ENCODE results near the gene HRAS. TPM values are rescaled to one million over a fixed set of nuclear protein-coding genes. Genes with fewer than 3 reads are reported as not detected.

The HRAS gene
- polyA plus RNA-seq, 10 donors, result 84.1 to 114 (median 101) TPM

- DNase-seq, result no peak
Observed at GRCh38 chr11:555227-555779, 19.9 kb upstream of the HRAS start.

GRCh38 chr11:554428-555226, 19.3 kb upstream of the HRAS start:
- peak in 1 of 3 donors; percentile 68 for DNase-seq

DNA sequence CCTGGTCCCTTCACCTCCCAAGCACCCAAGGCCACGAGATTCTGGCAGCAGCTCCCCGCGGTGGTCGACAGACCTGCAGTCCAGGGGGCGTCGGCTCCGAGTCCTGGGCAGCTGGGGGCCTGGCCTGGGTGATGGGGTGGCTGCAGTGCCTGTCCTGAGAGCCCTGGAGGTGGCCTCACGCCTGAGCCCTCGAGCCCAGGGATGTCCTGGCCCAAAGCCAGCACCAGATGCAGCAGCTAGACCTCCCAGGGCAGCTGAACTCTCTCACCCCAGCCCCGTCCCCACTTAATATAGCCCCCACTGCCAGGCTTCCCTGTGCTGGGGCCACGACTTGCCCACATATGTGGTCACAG, 18.6 kb upstream of the HRAS start:
- no peak for DNase-seq

DNA sequence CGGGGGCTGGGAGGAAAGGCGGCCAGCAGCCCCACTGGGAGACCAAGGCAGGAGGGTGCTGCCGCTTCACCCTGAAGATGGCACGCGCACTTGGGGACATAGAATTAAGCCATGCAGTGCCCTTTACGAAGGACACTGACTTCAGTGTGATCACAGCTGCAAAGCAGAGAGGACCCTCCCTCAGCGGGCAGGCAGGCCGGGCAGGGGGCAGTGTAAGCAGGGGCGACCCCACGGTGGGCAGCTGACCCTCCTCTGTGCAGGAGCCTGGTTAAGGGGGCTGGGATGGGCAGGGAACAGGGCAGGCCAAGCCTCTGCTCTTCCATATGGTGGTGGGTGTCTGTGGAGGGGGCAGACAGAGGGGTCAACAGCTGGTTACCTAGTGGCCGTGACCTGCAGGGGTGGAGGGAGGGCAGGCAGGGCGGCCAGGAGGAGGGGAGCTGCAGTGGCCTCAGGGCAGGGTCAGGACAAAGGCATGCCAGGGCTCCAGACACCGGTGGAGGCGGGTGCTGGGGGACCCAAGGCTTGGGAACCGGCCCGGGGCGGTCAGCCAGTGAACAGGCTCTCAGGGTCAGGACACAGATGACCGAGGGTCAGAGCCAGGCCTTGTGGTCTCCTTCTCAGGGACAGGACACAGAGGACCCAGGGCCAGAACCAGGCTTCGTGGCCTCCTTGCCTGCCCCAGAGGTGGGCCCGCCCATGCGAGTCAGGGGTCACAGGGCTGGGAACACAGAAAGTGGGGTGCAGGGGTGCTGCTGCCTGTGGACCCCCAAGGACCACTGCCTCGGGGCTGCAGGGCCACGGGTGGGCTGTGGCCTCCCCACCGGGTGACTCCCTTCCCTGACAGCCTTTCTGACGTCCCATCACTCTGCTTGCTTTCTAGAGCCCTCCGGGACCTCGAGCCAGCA, 18.0 kb upstream of the HRAS start:
- no peak for DNase-seq

DNA sequence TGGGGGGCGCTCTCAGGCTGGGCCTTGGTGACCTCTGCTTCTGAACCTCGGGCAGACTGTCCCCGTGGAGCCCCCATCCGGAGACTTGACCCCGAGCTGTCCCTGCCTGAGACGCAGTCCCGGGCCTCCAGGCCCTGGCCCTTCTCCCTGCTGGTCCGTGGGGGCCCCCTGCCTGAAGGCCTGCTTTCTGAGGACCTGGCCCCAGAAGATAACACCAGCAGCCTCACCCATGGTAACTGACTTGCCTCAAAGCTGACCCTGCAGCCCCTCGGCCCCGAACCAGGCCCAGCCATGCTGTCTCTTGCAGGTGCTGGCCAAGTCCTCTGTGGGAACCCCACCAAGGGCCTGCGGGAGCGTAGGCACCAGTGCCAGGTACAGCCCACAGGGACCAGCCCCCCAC, 16.2 kb upstream of the HRAS start:
- no peak for DNase-seq

GRCh38 chr11:551131-551530, 15.8 kb upstream of the HRAS start:
- no peak for DNase-seq

GRCh38 chr11:550746-551085, 15.3 kb upstream of the HRAS start:
- no peak for DNase-seq

DNA sequence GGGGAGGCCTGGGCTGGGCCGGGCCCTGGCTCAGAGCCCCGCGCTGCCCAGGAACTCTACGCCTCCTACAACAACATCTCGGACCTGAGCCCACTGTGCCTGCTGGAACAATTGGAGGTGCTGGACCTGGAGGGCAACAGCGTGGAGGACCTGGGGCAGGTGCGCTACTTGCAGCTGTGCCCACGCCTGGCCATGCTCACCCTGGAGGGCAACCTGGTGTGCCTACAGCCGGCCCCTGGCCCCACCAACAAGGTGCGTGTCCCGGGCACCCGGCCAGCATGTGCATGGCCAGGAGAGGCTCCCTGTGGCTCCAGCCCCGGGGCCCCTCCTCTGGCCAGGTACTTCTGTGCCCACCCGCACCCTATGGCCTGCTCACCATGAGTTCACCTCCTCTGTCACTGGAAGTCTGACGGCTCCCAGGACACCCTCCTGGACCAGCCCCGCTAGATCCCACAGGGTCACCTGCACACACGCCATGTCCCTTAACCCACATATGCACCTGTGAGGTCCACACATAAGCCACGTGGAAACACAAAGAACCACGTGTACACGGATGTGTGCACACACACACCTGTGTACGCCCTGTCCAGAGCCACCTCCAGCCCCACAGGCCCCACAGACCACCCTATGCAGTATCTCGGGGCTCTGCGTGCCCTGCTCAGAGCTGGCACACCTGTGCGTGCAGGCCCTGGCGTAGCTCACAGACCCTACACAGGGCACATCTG, 14.8 kb upstream of the HRAS start:
- DNase-seq, result no peak

GRCh38 chr11:548700-549603, 13.6 kb upstream of the HRAS start:
- DNase-seq, result no peak

GRCh38 chr11:545171-545570, 9.8 kb upstream of the HRAS start:
- DNase-seq, result no peak

- no peak for DNase-seq
Observed at GRCh38 chr11:544817-545166, 9.4 kb upstream of the HRAS start.

DNA sequence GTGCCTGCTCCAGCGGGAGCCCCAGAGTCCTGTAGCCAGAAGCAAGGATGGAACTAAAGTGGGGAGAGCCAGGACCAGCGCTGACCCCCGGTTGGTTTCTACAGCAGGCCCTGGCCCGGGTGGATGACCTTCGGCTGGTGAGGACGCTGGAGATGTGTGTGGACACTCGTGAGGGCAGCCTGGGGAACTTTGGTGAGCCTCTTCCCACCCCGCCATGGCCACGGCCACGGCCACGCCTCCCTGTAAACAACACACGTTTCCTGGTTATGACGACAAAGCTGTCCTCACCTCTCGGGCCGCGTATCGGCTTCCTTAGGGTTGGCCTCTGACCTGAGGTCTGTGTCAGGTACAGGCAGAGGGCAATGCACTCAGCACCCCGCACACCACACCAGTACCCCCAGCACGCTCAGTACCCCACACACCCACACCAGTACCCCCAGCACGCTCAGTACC, 6.1 kb upstream of the HRAS start:
- DNase-seq, result no peak

DNA sequence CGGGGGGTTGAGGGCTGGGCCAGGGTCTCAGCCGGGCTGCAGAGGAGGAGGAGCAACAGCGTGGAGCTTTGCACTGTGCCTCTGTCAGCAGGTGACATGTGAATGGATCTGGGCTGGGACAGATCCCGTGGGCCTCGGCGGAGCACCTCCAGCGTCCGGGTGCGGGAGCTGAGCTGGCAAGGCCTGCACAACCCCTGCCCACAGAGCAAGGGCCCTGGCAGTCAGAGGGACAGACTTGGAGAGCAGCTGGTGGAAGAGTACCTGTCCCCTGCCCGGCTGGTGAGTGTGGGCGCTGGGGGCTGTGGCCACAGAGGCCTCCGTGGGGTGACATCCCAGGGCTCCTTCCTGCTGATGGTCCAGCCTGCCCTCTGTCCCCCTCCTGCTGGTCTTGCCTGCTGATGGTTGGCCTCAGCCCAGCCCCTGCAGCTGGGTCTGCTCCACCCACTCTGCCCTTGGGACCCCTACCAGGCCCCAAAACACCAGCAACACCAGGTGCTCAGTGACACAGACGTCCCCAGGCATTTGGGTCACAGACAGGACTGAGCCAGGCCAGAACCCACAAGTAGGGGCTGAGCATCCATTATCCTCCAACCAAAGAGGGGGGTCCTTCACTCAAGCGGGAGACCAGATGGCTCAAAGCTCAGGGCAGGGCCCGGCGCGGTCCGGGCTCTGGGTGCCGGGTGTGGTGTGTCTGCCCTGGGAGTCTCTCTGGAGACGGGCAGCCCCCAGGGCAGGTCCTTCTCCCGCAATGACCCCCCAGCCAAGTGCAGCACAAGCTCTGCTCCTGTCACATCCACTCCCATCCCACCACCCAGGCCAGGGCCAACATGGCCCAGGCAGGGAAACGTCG, 5.4 kb upstream of the HRAS start:
- no peak for DNase-seq

DNA sequence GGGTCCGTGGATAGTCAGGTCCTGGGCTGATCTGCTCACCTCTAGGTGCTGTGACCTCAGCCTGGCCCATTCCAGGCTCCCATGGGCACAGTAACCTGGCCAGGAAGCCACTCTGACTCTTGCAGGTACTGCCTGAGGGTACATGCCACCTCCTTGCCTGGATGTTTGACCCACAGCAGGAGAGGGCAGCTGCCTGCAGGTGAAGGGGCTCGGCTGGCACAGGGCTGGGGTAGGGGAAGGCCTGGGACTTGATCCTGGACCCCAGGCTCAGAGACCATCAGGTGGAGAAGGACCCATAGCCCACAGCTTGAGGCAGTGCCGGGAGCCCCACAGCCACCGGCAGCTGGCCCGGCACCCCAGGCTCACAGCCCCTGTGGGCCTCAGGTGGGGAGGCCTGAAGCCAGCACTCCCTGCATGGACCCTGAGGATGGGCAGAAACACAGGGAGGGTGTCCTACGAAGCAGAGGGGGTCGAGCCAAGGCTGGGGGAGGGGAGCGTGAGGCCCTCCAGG, 4.7 kb upstream of the HRAS start:
- DNase-seq, result no peak

DNA sequence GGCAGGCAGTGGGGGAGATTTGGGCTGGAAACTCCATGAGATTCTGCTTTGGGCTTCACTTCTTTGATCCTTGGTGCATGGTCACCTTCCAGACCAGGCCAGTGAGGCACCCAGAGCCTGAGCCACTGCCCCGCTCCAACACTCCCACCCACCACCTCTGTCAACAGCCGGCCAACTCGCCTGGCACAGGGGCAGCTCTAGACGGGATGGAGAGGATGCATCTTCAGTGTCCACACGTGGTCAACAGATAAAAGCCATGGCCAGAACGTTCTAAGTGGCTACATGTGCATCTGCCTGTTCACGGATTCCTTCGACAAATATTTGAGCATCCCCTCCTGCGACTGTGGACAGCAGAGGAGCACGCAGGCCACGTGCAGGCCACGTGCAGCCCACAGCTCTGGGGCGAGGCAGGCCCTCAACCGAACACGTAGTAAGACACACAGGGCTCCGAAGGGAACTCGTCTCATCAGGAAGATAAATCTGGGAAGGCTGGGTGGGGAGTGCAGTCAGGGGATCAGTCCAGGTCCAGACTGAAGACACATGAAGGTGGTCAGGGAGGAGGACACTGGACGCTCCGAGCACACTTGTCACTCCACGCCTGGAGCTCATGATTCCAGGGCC, 3.2 kb upstream of the HRAS start:
- DNase-seq, result no peak

DNA sequence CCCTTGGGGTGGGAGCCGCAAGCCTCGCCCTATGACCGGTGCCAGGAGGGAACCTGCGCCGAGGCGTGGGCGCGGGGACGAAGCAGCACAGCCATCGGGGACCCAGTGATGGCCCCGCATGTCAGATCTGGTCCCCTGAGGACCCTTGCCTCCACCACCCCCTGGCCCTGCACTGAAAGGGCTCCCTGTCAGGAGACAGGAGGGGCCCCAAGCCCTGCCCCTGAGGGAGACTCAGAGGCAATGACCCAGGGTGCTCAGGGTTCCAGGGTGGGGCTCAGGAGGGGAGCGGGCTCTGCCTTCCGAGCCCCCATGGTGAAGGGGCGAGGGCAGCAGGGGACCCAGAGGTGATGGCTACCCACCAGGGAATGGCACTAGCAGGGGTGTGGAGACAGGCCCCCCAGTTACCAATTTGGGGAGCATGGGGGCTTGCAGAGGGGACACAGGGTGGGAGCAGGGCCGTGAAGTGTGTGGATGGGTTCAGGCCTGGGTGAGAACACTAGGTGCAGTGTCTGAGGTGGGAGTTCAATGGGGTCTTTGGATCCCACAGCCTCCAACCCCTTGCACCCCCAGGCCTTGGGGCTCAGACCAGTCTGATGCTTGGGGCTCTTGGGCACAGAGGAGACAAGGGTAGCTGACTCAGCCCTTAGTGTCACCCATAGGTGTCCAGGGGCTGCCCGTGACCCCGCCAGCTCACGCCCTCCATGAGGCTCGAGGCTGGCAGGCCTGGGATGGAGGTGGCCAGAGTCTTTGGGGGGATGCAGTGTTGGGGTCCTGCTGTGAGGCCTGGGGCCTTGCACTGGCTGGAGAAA, 2.5 kb upstream of the HRAS start:
- DNase-seq, result no peak

GRCh38 chr11:536841-537621, 1.7 kb upstream of the HRAS start, which contains the start of gene LRRC56:
LRRC56 (plus strand) TSS chr11:537527; CDS start chr11:540685, 3,158 bp downstream.
- DNase-seq, result peak; percentile 47 to 79 (median 66)

- DNase-seq, result no peak
Observed at GRCh38 chr11:535210-535518, 212 bp downstream of the HRAS start.

Data from muscle of back (tissue), 11 donors.